HL-60 (cell line): ENCODE data around the gene TTLL11.

Experiments
- DNase-seq, 2 experiments: peaks; one replicate each; pipeline ENCODE4 v3.0.0-alpha.2; 2010 to 2020; ENCODE audit warnings: low read depth in 1 of 2, low spot score in 1 of 2
- H3K27ac ChIP-seq: fragments of 250-450 bp; sonication (Bioruptor Pico); replicated peaks from 2 replicates; pipeline ENCODE4 v1.5.1; 2020; ENCODE audit warnings: mild to moderate bottlenecking, moderate library complexity
- H3K27me3 ChIP-seq: fragments of 250-450 bp; sonication (Bioruptor Pico); 2 replicates; pipeline ENCODE4 v1.5.1; 2021; ENCODE audit warnings: mild to moderate bottlenecking, moderate library complexity; ENCODE audit not compliant: insufficient read depth, poor library complexity, severe bottlenecking
- H3K4me3 ChIP-seq: replicated peaks from 2 replicates; pipeline ENCODE4 v1.5.1; 2011; ENCODE audit warnings: mild to moderate bottlenecking, control low read depth, low read length; ENCODE audit not compliant: insufficient read depth
- CTCF ChIP-seq: IDR thresholded peaks from one replicate; pipeline ENCODE4 v1.5.1; 2011; ENCODE audit warnings: low read length, control low read depth, inconsistent platforms; ENCODE audit not compliant: insufficient read depth
- GABPA ChIP-seq: IDR thresholded peaks from 2 replicates; pipeline ENCODE4 v1.6.1; 2012; ENCODE audit warnings: low read depth
- POLR2AphosphoS5 ChIP-seq: IDR thresholded peaks from 2 replicates; pipeline ENCODE4 v1.6.1; 2012; ENCODE audit warnings: low read depth
- REST ChIP-seq: IDR thresholded peaks from 2 replicates; pipeline ENCODE4 v1.6.1; 2012; ENCODE audit warnings: low read depth; ENCODE audit not compliant: insufficient replicate concordance
- SPI1 ChIP-seq: IDR thresholded peaks from 2 replicates; pipeline ENCODE4 v1.6.1; 2012; ENCODE audit warnings: low read depth, mild to moderate bottlenecking, borderline replicate concordance

Gene TTLL11

GRCh38 chr9:121783111-121783510 lies 310.0 kb downstream of the TTLL11 start:
- no peak for TF ChIP-seq CTCF
- no peak for DNase-seq
- H3K4me3 ChIP-seq, result no peak overlapping the region
- no peak overlapping the region for H3K27ac ChIP-seq
- peaks cover under 1% of the 10 kb centered on the region for H3K27me3 ChIP-seq

GRCh38 chr9:121782514-121783110 lies 310.5 kb downstream of the TTLL11 start:
- no peak for DNase-seq
- H3K4me3 ChIP-seq, result no peak overlapping the region

GRCh38 chr9:121781701-121782464 lies 311.2 kb downstream of the TTLL11 start:
- Histone ChIP-seq H3K27me3 (peaks cover 4% of the 10 kb centered on the region), H3K4me3 (no peak overlapping the region), H3K27ac (no peak overlapping the region)
- no peak for DNase-seq
- TF ChIP-seq CTCF (no peak), SPI1 (no peak), REST (no peak), GABPA (no peak), POLR2AphosphoS5 (no peak)

More at GRCh38 chr9:121782514-121783110, 310.5 kb downstream of the TTLL11 start:
- H3K27me3 ChIP-seq, result peaks cover 4% of the 10 kb centered on the region
- TF ChIP-seq REST (no peak), CTCF (no peak), GABPA (no peak), SPI1 (no peak), POLR2AphosphoS5 (no peak)
- no peak overlapping the region for H3K27ac ChIP-seq
